K562 (cell line): Measurements from ENCODE around the gene MAGI2. TPM values are rescaled to one million over a fixed set of nuclear protein-coding genes. Genes with fewer than 3 reads are reported as not detected.

Source experiments
- CC2D1A ChIP-seq: fragments of 450-650 bp; IDR thresholded peaks from 2 replicates; pipeline ENCODE4 v1.6.1; 2017; ENCODE audit warnings: mild to moderate bottlenecking
- KLF13 ChIP-seq: fragments of 450-650 bp; IDR thresholded peaks from 2 replicates; pipeline ENCODE4 v1.6.1; 2016; ENCODE audit warnings: missing genetic modification characterization, low read depth, mild to moderate bottlenecking, missing compliant biosample characterization, moderate library complexity, borderline replicate concordance
- MCM3 ChIP-seq: fragments of 450-650 bp; IDR thresholded peaks from 2 replicates; pipeline ENCODE4 v1.6.1; 2016
- PHF8 ChIP-seq: fragments of 200-600 bp; sonication (generic); IDR thresholded peaks from 2 replicates; pipeline ENCODE4 v1.6.1; 2012; ENCODE audit warnings: mixed run types, mild to moderate bottlenecking, inconsistent platforms, low read length, moderate library complexity, borderline replicate concordance
- RERE ChIP-seq: sonication (generic); formaldehyde crosslinking; IDR thresholded peaks from 2 replicates; pipeline ENCODE4 v1.8.0; 2023; ENCODE audit warnings: missing genetic modification reagents, mild to moderate bottlenecking, borderline replicate concordance
- SIN3B ChIP-seq: fragments of 450-650 bp; IDR thresholded peaks from 2 replicates; pipeline ENCODE4 v1.6.1; 2017; ENCODE audit warnings: low read depth, mild to moderate bottlenecking, moderate library complexity
- ZNF511 ChIP-seq: sonication (generic); formaldehyde crosslinking; IDR thresholded peaks from 2 replicates; pipeline ENCODE4 v1.8.0; 2022; ENCODE audit warnings: mild to moderate bottlenecking, missing genetic modification reagents
- polyA plus RNA-seq, 8 experiments: library from polyadenylated mRNA; depleted of rRNA in 4 of 8; stranded (reverse) in 5 of 8; unstranded in 3 of 8; fragments of >200 nt; fragmentation: Nextera tagmentation in 2 of 8; fragmentation: Illumina TruSeq in 1 of 8; extraction: Ambion mirVana in 2 of 8; extraction: Trizol in 1 of 8; gene quantifications; 2 replicates each; pipeline versions ENCODE4 v1.2.1 to v1.2.3, GENCODE V29; 2011 to 2014; ENCODE audit warnings: inconsistent platforms in 1 of 8, missing spikeins in 1 of 8
- total RNA-seq, 7 experiments: library from RNA; depleted of rRNA in 6 of 7; stranded (reverse); fragments of >200 nt in 6 of 7; fragmentation: Illumina TruSeq in 2 of 7; extraction: Trizol in 2 of 7; gene quantifications; 2 replicates each; pipeline versions ENCODE4 v1.2.1 to v1.2.3, GENCODE V29; 2011 to 2021; ENCODE audit warnings: low replicate concordance in 1 of 7

Gene MAGI2
- total and polyA plus RNA-seq, 9 of the 15 experiments (the other 6 are each of a cell fraction or from before 2014, with no cell fraction given), result 0.27 to 1.4 (median 0.70) TPM

- TF ChIP-seq KLF13 (tag) (no peak), MCM3 (no peak), SIN3B (no peak), RERE (CRISPR knock-in tag) (no peak), PHF8 (no peak), CC2D1A (no peak), ZNF511 (no peak)
Measured at GRCh38 chr7:78691584-78691983, 761.9 kb downstream of the MAGI2 start (continued).
